Stimulated activated CD8-positive, alpha-beta memory T cell treated with anti-CD3 and anti-CD28 coated beads, Interleukin-4, amount 100 ng/mL, for 48 hours (primary cell): ENCODE measurements around the gene LTBP1.
"Not testable (repeated sequence)": the region's sequence is repeated elsewhere in the genome, so short reads cannot be mapped to it uniquely, and the experiment has no call there.

Experiments used
- DNase-seq: peaks from one replicate; pipeline ENCODE4 v3.0.0-alpha.2; 2020

Gene LTBP1

GRCh38 chr2:33368524-33368923, 421.8 kb downstream of the LTBP1 start:
- DNase-seq, result not testable (repeated sequence)

GRCh38 chr2:33369191-33369590, 422.4 kb downstream of the LTBP1 start:
- DNase-seq, result no peak

- DNase-seq, result no peak
Observed at GRCh38 chr2:33370636-33371265, 424.0 kb downstream of the LTBP1 start.

- no peak for DNase-seq
Observed at GRCh38 chr2:33371304-33372090, 424.7 kb downstream of the LTBP1 start.

GRCh38 chr2:33372940-33373553, 426.3 kb downstream of the LTBP1 start:
- no peak for DNase-seq

- DNase-seq, result no peak
Observed at GRCh38 chr2:33373986-33374385, 427.2 kb downstream of the LTBP1 start.

- DNase-seq, result no peak
Observed at GRCh38 chr2:33375054-33375453, 428.3 kb downstream of the LTBP1 start.

- DNase-seq, result no peak
Observed at GRCh38 chr2:33377048-33377447, 430.3 kb downstream of the LTBP1 start.

GRCh38 chr2:33378556-33379210, 431.9 kb downstream of the LTBP1 start:
- no peak for DNase-seq

- no peak for DNase-seq
Observed at GRCh38 chr2:33380001-33380609, 433.4 kb downstream of the LTBP1 start.

- no peak for DNase-seq
Observed at GRCh38 chr2:33380719-33381118, 434.0 kb downstream of the LTBP1 start.

GRCh38 chr2:33381301-33381858, 434.6 kb downstream of the LTBP1 start:
- no peak for DNase-seq

GRCh38 chr2:33383855-33384598, 437.3 kb downstream of the LTBP1 start:
- DNase-seq, result no peak

GRCh38 chr2:33384599-33384961, 437.8 kb downstream of the LTBP1 start:
- no peak for DNase-seq

- no peak for DNase-seq
Observed at GRCh38 chr2:33388996-33389395, 442.2 kb downstream of the LTBP1 start.

- DNase-seq, result not testable (repeated sequence)
Observed at GRCh38 chr2:33389695-33390094, 442.9 kb downstream of the LTBP1 start.

GRCh38 chr2:33391529-33392255, 444.9 kb downstream of the LTBP1 start:
- DNase-seq, result no peak

GRCh38 chr2:33392366-33392765, 445.6 kb downstream of the LTBP1 start:
- no peak for DNase-seq

GRCh38 chr2:33395034-33395433, 448.3 kb downstream of the LTBP1 start:
- DNase-seq, result no peak

- peak; percentile 78 for DNase-seq
Observed at GRCh38 chr2:33395655-33396249, 449.0 kb downstream of the LTBP1 start.

- DNase-seq, result no peak
Observed at GRCh38 chr2:33404321-33404720, 457.6 kb downstream of the LTBP1 start.
